Stimulated activated CD8-positive, alpha-beta memory T cell treated with anti-CD3 and anti-CD28 coated beads, Interleukin-12 subunit alpha, Interleukin-12 subunit beta, amount 100 ng/mL, for 24 hours (primary cell): ENCODE measurements around the gene TTC6.

Experiments
- DNase-seq: peaks from one replicate; pipeline ENCODE4 v3.0.0-alpha.2; 2020; ENCODE audit errors: extremely low read depth

The TTC6 gene

DNA sequence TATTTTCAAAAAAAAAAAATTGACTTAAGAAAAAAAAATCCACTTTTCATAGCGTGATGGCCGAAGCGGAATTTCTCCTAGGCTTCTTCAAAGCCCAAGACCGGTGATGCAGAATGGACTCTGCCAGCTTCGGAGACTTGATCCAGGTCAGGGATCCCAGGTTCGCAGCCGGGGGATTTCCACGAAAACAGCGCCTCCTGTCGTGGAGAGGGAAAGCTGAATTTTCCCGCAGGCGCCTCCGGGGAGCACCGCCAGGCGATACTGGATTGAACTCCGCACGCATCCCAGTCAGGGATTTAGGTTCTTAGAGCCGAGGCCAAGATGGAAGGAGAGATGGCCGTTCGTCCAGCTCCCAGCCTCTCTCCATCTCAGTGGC is 2.1 kb downstream of the TTC6 start:
- no peak for DNase-seq

DNA sequence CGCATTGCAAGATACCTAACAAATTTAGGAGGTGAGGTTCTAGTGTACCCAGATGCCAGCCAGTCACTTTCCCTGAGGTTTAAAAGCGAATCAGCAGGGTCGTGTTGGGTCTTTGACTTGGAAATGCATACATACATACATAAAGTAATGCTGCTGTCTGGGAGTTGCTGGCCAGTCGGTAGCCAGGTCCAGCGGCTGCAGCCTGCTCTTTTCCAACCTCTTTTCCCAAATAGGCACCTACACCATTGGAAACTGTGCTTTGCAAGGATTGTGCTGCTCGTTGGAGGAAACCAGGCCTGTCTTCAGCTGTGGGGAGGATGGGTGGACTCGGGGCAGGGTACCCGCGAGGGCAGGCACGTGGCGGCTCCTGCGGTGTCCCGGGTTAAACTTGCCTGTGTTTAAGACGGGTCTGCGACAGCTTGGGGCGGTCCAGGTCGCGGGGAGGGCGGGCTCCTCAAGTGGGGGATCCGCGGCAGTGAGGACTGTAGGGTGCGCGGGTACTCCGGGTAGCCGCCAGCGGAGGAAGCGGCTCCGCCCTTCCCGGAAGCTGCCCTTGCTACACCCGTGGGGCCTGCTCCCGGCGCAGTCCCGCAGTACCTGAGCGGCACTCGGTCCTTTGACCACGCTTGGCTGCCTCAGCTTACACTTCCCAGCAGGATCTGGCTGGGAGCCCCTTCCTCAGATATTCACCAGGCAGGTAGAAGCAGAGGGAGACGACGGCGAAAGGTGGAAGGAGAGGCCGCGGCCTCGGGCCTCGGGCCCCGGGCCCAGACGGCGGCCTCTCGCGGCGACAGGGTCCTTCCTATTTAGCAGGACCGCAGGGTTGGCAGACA is 2.7 kb downstream of the TTC6 start:
- DNase-seq: no peak

DNA sequence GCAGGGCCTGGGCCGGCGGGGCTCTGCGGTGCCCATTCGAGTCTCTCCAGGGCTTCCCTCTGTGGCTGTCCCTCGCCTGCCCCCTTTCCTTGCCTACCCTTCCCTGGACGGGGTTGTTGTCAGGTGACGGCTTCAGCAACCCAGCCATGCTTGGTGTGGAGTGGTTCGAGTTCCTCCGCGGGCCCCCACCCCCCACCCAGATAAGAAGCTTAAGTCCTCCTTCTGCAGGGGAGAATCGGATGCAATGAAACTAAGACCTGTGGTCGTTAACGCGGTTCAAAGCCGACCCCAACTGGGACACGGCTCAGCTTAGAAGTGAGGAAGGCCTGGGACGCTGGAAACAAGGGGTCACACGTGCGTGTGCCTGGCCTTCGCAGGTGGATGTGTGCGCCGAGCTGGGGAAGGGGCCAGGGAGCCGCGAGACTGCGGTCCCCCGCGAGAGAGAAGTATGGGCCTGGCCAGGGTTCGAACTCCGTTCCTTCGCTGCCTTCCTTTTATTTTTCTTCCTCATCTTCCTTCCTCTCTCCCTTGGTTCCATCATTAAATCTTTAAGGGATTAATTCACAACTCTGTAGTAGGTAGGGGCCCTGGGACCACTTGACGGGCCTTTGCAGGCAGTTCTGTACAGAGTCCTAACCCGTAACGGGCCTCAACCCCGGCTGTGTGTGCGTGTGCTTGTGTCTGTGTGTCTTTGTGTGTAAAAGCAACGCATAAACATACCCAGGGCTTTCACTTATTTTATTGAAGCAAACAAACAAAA is 3.5 kb downstream of the TTC6 start:
- DNase-seq: no peak

DNA sequence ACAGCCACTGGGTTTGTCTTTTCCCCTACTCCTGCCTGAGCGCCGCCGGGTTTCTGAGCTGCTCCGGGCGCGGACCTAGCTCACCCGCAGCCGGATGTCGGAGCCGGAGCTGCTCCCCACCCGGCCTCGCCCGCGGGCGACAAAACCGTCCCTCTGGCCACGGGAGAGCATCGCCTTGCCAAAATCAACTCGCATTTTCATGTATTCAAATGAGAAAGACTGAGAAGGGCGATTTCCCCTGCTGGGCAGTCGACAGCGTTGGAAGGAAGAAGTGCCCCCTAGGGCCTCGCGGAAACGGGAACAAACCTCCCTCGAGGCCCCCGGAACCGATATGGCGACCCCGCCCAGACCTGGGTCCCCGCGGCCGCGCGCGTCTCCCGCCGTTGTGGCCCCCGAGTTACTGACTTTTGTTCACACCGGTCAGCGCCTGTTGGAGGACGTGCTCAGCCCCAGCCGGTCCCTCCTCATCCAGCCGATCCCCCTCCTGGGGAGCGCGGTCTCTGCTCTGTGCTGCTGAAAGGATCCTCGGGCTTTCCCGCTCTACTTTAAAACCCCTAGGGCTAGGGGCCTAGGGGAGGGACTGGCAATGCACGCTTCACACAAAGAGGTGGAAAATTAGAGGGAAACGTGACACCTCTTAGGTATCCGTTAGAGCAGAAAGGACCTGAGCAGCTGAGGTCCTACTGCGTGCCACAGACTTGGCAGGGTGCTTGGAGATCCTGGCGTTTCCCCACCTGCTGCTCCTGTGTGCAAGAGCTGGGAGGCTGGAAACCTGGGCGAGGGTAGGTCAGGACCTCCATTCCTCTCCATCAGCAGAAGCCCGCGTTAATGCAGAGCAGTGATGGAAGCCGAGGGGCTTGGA is 4.3 kb downstream of the TTC6 start:
- DNase-seq: no peak

DNA sequence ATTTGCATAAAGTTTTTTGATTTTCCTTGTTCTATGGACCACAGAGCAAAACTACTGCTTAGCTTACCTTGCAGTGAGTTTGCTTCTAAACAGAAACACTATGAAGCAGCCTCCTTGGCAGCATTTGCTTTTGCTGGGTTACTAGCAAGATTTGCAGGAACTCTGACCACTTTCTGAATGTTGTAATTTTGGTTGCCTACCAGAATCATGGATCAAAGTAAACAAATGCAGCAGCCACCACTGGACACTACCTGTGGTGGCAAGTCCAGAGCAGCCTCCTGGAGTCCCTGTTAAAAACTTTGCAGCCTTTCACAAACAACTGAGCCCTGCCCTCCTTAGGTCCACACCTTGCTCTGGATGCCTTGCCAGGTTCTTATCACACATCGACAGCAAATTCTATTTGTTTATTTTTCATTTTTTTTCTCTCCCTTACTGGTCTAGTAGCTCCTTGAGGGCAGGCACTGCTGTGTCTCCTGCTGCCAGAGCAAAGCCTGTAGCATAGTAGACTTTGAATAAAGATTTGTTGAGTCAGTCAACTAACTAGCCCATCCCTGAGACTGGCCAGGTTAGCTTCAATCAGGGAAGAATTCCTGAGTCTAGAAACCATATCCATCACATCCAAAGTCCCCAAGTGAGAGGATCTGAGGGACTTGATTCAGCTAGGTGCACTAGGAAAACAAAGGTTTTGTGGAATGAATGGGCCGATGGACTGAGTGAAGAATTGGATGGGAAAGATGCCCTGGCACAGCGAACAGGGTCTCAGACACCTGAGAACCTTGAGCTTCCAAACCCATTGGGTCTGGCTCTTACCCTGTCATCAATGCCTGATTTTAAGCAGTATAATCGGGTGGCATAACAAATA is 5.7 kb downstream of the TTC6 start:
- DNase-seq: no peak

DNA sequence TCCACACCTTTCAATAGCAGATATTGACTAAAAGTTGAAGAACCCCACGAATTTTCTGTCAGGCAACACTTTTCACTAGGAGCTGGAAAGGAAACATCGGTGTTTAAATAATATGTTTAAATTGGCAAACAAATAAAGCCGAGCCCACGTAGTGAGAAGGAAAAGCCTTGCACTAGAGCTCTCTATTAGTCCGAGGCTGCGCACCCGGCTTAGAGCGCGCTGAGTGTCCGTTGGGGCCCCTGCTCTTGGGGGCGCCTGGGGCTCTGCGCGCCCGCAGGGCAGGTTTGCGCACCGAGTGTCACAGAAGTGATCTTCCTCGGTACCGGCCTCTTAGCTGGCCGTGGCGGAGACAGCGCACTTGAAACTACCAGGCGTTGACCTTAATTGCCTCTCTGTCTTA is 6.4 kb downstream of the TTC6 start:
- DNase-seq: no peak

DNA sequence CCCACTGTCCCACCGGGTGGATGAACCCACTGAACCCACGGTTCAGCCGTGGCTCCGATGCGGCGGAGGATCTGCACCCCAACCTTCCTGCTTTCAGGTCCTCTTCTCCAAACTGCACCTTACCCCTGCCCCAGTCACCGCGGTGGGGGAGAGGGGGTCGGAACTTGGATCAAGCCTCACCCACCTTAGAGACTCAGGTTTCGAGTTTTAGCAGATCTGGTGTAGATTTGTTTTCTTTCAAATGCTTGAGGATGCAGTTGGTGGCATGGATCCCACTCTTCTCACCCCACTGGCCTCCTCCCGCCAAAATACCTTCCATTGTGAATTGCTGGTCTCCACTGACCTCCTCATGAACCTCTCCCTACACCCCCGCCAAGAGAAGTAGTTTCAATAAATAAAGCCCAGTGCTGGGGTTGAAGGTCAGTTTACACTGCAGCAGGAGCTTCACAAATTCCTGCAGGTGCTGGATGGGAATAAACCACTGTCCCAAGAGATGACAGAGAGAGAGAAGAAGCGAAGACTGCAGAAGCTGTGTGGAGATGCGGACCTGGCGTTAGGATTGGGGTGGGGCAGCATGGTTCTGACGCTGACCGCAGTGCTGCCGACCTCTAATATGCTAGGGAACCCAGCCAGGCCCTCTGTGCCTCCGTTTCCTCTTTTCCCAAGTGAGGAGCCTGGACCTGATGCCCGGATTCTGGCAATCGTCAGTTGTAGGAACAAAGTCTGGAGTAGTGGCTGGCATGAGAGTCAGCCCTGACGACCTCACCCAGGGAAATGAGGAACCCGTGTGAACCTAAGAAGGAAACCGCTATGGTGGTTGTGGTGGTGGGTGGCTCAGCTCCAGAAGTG is 7.4 kb downstream of the TTC6 start:
- DNase-seq: no peak

DNA sequence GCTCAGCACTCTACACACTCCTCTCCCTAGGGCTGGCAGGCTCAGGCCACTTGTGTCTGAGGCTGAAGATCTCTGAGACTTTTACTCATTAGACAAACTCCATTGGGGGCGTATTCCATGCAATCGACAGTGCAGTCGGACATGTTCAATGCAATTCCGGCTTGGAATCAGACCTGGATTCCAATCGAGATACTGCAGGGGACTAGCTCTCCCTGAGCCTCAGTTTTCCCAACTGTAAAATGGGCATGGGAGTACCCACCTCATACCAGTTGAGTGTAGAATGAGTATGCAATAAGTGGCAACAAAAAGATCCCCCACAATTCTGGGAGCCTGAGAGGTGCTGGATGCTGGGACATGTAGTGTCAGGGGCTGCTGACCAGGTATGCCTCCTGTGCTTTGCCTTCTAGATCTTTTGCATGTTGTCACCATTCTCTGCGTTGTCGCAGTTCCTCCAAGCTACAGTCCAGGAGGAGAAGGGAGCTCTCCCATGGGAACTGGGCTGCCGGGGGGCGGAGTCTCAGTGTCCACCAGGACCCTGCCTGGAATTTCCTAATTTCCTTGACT is 8.3 kb downstream of the TTC6 start:
- no peak for DNase-seq

DNA sequence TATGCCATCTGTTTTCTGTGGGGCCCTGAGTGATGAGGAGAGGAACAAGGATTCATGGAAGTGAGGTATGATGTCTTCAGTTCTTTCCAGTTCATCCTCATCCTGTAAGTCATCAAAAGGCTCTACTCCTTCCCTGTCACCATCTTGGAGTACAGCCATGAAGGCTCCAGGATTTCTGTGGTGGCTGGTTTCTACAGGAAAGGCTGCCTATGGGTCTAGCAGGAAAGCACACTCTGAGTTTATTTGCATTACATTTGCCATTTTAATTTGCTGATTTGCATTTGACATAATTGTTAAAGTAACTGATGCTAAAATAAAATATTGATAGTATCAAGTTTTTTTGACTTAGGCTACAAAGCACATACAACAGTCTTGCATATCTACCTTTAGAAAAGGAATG is 11.2 kb downstream of the TTC6 start:
- no peak for DNase-seq

DNA sequence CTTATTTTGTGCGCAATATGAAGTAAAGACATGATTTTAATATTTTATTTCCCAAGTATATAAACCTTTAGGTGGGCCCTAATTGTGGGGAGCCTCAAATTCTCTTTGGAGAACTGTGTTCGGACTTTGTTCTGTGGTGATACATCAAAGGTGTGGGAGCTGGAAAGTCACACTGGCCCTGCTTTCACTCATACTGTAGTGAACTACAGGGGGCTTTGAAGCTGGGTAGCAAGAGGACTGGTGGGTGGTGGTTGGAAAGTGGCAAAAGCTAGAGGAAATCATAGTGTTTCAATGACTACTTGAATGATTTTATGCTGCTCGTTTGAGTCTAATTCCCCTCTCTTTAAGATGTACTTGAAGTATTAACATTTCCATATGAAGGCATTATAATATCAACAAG is 13.2 kb downstream of the TTC6 start:
- DNase-seq: no peak

DNA sequence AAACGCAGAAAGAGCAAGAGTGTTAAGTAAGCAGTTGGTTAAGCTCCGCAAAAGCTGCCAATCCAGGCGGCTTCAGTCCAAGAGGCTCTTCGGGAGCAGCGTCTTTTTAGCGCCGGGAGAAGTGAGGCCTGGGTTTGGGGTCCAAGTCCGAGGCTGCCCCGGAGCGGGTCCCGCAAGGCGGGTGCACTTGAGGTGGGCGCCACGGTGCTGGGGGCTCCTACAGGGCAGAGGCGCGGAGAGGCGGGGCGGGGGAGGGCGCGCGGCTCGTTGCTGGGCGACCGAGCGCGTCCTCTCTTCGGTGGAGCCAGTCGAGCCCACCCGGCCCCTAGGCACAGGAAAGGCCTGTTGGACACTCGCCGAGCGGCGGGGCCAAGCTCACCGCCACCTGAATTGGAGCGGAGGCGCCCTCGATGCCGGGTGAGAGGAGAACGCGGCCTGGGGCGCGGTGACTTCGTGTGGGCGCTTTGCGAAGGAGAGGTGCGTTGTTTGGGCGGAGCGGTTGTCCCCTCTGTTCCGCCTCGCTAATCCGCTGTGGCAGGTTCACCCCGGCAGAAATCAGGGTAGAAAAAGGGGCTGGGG is 15.6 kb downstream of the TTC6 start:
- DNase-seq: no peak

DNA sequence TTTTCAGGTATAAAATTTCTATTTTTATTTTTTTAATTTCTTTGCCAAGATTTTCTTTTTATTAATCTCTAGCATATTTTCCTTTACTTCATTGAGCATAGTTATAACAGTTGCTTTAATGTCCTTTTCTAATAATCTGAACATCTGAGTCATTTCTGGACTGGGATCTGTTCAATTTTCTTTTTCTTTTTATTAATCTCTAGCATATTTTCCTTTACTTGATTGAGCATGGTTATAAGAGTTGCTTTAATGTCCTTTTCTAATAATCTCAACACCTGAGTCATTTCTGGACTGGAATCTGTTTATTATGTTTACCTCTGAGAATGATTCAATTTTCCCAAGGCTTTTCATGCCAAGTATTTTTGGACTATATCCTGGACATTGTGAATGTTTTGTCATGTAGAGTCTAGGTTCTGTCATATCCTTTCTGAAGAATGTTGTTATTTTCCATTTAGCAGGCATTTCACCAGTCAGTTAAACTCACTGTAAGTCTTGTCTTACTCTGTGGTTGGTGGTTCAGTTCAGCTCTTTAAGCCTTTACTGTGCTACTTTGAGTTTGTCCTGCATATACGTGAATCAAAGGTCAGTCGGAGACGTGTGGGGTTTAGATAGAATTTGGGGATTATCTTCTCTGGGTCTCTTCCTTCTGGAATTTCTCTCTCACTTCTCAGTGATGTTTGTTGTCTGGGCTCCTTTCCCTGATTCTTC is 20.3 kb downstream of the TTC6 start:
- no peak for DNase-seq

DNA sequence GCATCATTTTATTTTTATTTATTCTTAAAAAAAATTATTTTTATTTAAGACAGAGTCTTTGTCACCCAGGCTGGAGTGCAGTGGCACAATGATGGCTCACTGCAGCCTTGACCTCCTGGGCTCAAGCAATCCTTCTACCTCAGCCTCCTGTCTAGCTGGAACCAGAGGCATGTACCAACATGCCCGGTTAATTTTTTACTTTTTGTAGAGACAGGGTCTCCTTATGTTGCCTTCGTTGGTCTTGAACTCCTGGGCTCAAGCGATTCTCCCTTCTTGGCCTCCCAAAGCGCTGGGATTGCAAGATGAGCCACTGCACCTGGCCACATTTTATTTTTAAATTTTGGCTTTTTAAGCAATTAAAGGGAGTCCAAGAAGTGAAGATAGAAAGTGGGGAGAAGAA is 21.4 kb downstream of the TTC6 start:
- DNase-seq: no peak

DNA sequence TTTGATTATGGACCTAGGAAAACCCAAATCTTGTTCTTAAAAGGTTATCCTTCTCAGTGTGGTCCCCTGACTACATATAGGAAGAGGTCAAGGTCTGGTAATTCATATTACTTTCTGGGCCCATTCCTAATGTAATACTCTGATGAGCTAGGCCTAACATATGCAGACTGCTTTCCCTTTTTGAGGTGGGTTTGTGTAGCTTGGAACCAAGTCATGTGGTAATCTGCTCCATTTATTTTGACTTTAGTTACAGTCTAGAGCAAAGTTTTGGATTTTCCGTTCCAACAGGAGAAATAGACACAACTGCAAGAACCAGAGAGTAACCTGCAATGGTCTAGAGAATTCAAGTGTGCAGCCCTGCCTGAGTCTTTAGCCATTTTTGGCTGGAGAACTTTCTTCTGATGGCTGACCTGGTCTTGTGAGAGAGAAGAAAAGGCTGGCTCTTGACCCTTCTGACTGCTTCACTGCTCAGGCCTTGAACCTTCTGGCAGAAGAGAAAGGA is 22.5 kb downstream of the TTC6 start:
- no peak for DNase-seq

DNA sequence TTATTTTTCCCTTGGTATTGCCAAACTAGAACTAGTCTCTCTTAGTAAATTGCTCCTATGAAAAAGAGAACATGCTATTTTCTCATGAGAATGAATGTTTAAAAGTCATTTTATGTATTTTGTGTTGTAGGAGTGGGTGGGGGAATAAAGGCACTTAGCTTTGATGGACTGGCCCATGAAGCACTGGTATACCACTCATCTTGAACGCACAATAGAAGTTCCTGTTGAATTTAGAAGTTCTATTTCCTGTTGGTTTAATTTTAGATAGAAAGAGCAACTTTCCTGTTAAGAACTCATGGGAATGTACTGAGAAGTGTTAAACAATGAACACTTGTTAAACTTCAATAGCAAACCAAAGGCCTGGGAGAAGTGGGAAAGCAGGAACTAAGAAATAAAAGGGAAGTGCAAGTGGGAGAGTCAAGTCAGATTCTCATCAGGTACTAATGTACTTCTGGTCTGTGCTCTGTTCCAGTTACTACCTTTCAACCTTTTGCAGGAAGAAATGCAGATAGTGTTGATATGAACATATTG is 23.1 kb downstream of the TTC6 start:
- no peak for DNase-seq

DNA sequence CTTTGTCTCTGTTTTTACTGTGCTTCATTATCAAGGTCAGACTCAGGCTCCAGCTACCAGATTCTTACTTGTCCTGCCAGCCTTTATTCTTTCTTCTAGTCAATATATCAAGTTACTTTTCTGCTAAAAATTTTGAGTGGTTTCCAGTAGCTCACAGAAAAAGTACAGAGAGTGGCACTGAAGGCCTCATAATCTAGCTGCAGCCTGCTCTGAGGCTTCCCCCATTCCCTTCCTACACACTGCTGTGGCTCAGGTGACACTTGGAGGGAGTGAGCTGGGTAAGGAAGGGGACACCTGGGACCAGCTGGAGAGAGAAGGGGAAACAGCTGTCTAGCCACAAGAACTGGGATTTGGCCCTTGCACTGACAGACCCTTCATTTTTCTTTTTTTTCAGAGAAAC is 25.4 kb downstream of the TTC6 start:
- DNase-seq: no peak

DNA sequence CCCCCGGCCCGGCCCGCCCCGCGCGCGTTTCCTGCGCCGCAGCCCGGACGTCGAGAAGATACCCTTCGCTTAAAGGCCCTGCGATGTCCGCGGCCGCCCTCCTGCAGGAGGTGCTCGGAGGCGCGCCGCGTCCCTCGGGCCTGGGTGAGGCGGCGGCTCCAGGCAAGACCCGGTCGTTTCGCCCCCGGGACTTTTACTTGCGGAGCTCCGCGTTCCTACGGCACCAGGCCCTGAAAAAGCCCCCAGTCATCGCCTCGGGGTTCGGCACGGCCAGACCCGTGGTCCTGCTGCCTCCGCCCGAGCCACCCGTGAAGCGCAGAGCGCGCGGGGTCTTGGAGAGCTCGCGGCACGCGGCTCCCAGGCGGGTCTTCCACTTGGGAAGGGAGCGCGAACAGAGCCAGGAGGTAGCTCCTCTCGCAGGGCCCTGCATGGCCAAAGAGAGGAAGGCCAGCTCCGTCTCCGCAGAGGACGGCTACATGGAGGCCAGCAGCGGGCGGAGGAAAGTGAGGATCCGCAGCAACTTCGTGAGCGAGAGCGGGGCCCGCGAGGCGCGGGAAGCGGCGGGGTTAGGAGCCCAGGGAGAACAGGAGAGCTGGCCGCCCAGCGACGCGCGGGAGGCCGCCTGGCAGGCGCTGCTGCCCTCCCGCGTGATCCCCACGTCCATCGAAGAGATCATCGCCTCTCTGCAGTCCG is 26.9 kb downstream of the TTC6 start:
- DNase-seq: no peak

DNA sequence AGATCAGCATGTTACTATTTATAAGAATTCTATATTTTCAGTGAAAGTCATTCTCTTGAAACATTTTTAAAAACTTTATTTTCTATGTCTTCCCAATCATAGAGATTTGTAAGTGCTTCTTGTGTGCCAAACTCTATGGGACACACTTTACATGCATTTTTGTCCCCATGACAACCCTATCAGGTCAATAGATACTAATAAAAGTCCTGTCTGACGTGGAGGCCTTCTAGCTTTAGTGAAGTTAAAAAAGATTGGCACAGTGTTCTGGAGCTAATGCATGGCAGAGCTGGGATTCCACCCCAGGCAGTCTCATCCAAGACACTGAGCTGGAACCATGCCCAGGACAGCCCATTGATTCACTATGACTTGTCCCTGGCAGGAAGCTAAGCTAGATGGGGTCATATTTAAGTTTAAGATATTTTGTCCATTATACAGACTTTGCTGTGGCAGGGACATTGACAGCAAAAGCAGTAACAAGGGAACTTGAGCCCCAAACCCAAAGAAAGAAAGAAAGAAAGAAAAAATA is 28.1 kb downstream of the TTC6 start:
- no peak for DNase-seq
